Adrenal gland (tissue), 12 donors: ENCODE results near the gene CDHR1. TPM values are rescaled to one million over a fixed set of nuclear protein-coding genes. Genes with fewer than 3 reads are reported as not detected.

Experiments
- DNase-seq, 7 donors: peaks; one replicate each; pipeline ENCODE4 v3.0.0-alpha.2; 2019 to 2020
- H3K27ac ChIP-seq, 5 donors: fragments of 200-600 bp; sonication (generic) in 4 of 5; 1 replicate in 3 of 5; 2 replicates in 2 of 5; pipeline versions ENCODE4 v1.5.1 to v1.8.0; 2016 to 2020; ENCODE audit warnings: mild to moderate bottlenecking in 1 of 5
- H3K27me3 ChIP-seq: fragments of 200-600 bp; 2 replicates; pipeline ENCODE4 v1.8.0; 2021
- H3K36me3 ChIP-seq, 2 donors: fragments of 200-600 bp; replicated peaks in 1 of 2; 1 replicate in 1 of 2; 2 replicates in 1 of 2; pipeline versions ENCODE4 v1.5.1 to v1.8.0; 2018 to 2022
- H3K4me1 ChIP-seq, 2 donors: fragments of 200-600 bp; replicated peaks in 1 of 2; 1 replicate in 1 of 2; 2 replicates in 1 of 2; pipeline versions ENCODE4 v1.5.1 to v1.8.0; 2018 to 2021
- H3K4me3 ChIP-seq, 4 donors: fragments of 200-600 bp; sonication (generic) in 3 of 4; one replicate each; pipeline ENCODE4 v1.5.1; 2016 to 2018
- H3K9me3 ChIP-seq, 3 donors: fragments of 200-600 bp; sonication (generic) in 1 of 3; replicated peaks in 1 of 3; 1 replicate in 2 of 3; 2 replicates in 1 of 3; pipeline versions ENCODE4 v1.5.1 to v1.8.0; 2016 to 2021
- CTCF ChIP-seq, 6 experiments: fragments of 450-650 bp in 4 of 6; fragments of 200-600 bp in 2 of 6; sonication (generic) in 1 of 6; IDR thresholded peaks; 1 replicate in 5 of 6; 2 replicates in 1 of 6; pipeline versions ENCODE4 v1.5.1 to v1.8.0; 2016 to 2021; ENCODE audit warnings: antibody characterized with exemption in 6 of 6, mild to moderate bottlenecking in 2 of 6, moderate library complexity in 1 of 6
- POLR2A ChIP-seq, 2 donors: fragments of 450-650 bp; IDR thresholded peaks; one replicate each; pipeline ENCODE4 v1.6.1; 2017; ENCODE audit warnings: antibody characterized with exemption in 2 of 2, mild to moderate bottlenecking in 2 of 2, moderate library complexity in 1 of 2
- WGBS, 4 donors: extraction: QIAGEN DNeasy Blood & Tissue Kit in 2 of 4; methylation state at CpG; one replicate each; pipeline versions ENCODE4 v1.1.5 to v1.1.7; 2013 to 2017; 5-methylcytosine and 5-hydroxymethylcytosine counted together
- intact Hi-C, 2 donors: fragments of 100-400 bp; cut with DNase I; formaldehyde crosslinking; loops; one replicate each; pipeline versions ENCODE4 v1.14.1 to v1.15.0; 2022 to 2023
- polyA plus RNA-seq, 3 donors: library from polyadenylated mRNA; stranded (reverse); fragments of 200-250 nt in 2 of 3; fragments of 350-450 nt in 1 of 3; fragmentation: Illumina TruSeq in 1 of 3; extraction: RNeasy Lipid Tissue Mini Kit (QIAGEN cat#74804) in 1 of 3; gene quantifications; one replicate each; pipeline ENCODE4 v1.2.3, GENCODE V29; 2013 to 2014
- total RNA-seq, 9 donors: library from RNA; depleted of rRNA in 4 of 9; stranded (reverse); fragments of >200 nt in 4 of 9; fragments of 120-200 nt in 1 of 9; fragmentation: NEBNext Ultra II Directional in 1 of 9; extraction: Animal tissue kit (Norgen Biotek cat#: 25700) in 1 of 9; gene quantifications; one replicate each; pipeline versions ENCODE4 v1.1.0 to v1.2.4, GENCODE V29; 2013 to 2023
- donor health status: healthy with polysubstance abuse.
- donor health status: Bipolar disorder and iron deficiency.
- donor health status: DM: yes; HTN: yes; CAD: no.
- donor health status: DM: no; HTN: no; CAD: no.
- donor health status: DM: no; HTN: no; CAD: no.
- donor health status: DM: yes; HTN: yes; CAD: no.

CDHR1 gene
- total and polyA plus RNA-seq, 12 donors = 0.09 to 7.7 (median 0.47) TPM

GRCh38 chr10:84212014-84212413 is 17.7 kb downstream of the CDHR1 start:
- no peak for DNase-seq
- no peaks in the 10 kb centered on the region for H3K4me1 ChIP-seq

GRCh38 chr10:84213076-84213475 is 18.7 kb downstream of the CDHR1 start:
- intact Hi-C loops = no loop called here
- Histone ChIP-seq H3K27ac (no peak overlapping the region), H3K4me3 (no peak overlapping the region), H3K9me3 (no peaks in the 10 kb centered on the region), H3K27me3 (no peaks in the 10 kb centered on the region), H3K36me3 (no peaks in the 10 kb centered on the region), H3K4me1 (no peaks in the 10 kb centered on the region)
- WGBS, 4 donors = 80 to 88% (median 84%) methylated on average over 3 to 11 of the region's 11 CpGs
- DNase-seq = no peak
- TF ChIP-seq POLR2A (IDR thresholded peaks at IDR 0.05) = no peak
- no peak for TF ChIP-seq CTCF (IDR thresholded peaks at IDR 0.05)

More at GRCh38 chr10:84212014-84212413, 17.7 kb downstream of the CDHR1 start:
- Histone ChIP-seq H3K9me3 (no peaks in the 10 kb centered on the region), H3K27me3 (no peaks in the 10 kb centered on the region), H3K36me3 (no peaks in the 10 kb centered on the region), H3K4me3 (no peak overlapping the region), H3K27ac (no peak overlapping the region)
- intact Hi-C loops = no loop called here
- 71 to 82% (median 80%) methylated on average over 4 to 5 of the region's 5 CpGs for WGBS, 4 donors
- TF ChIP-seq POLR2A (IDR thresholded peaks at IDR 0.05) (no peak), CTCF (IDR thresholded peaks at IDR 0.05) (no peak)

GRCh38 chr10:84214046-84214572 is 19.8 kb downstream of the CDHR1 start:
- intact Hi-C loops = no loop called here

GRCh38 chr10:84214612-84215235 is 20.4 kb downstream of the CDHR1 start:
- intact Hi-C loops = no loop called here
- Histone ChIP-seq H3K27ac (no peak overlapping the region), H3K4me3 (no peak overlapping the region), H3K36me3 (no peaks in the 10 kb centered on the region), H3K9me3 (no peaks in the 10 kb centered on the region), H3K4me1 (no peaks in the 10 kb centered on the region), H3K27me3 (no peaks in the 10 kb centered on the region)
- peak in 3 of 7 donors; percentile 14 to 41 (median 33) for DNase-seq
- 48 to 64% (median 54%) methylated on average over 12 of the region's 12 CpGs for WGBS, 4 donors
- TF ChIP-seq CTCF (IDR thresholded peaks at IDR 0.05) (peak in 2 of 6 experiments; percentile 21 to 31), POLR2A (IDR thresholded peaks at IDR 0.05) (no peak)

More at GRCh38 chr10:84214046-84214572, 19.8 kb downstream of the CDHR1 start:
- no peaks in the 10 kb centered on the region for H3K9me3 ChIP-seq
- no peaks in the 10 kb centered on the region for H3K27me3 ChIP-seq
- no peaks in the 10 kb centered on the region for H3K4me1 ChIP-seq
- H3K36me3 ChIP-seq = no peaks in the 10 kb centered on the region
- no peak overlapping the region for H3K4me3 ChIP-seq
- DNase-seq = peak in 2 of 7 donors; percentile 6 to 8
- TF ChIP-seq CTCF (IDR thresholded peaks at IDR 0.05) = no peak
- TF ChIP-seq POLR2A (IDR thresholded peaks at IDR 0.05) = no peak
- H3K27ac ChIP-seq = no peak overlapping the region
- WGBS, 4 donors = 60 to 79% (median 70%) methylated on average over 25 of the region's 25 CpGs
